GF-D8 (cell line): ENCODE data around the gene MEGF8.

ENCODE experiments used
- DNase-seq: peaks from one replicate; lab custom pipeline; 2025; lab: John Stamatoyannopoulos, UW

The MEGF8 gene

GRCh38 chr19:42388851-42389489 lies 63.5 kb downstream of the MEGF8 start:
- no peak for DNase-seq

- no peak for DNase-seq
These were observed 64.5 kb downstream of the MEGF8 start, which contains the start of gene CNFN for GRCh38 chr19:42389899-42390298. TSS of gene CNFN (minus strand) at chr19:42390297. CDS start at chr19:42389037, 1,260 bp downstream.

GRCh38 chr19:42392165-42392564 lies 66.7 kb downstream of the MEGF8 start:
- no peak for DNase-seq

GRCh38 chr19:42394751-42395150 lies 69.3 kb downstream of the MEGF8 start:
- no peak for DNase-seq

- peak; percentile 95 for DNase-seq
These were observed 71.2 kb downstream of the MEGF8 start for GRCh38 chr19:42396381-42397262.

GRCh38 chr19:42397263-42398166 lies 72.1 kb downstream of the MEGF8 start:
- DNase-seq, result no peak

- no peak for DNase-seq
These were observed 75.0 kb downstream of the MEGF8 start for GRCh38 chr19:42400404-42400803.

GRCh38 chr19:42401365-42402303 lies 76.2 kb downstream of the MEGF8 start:
- DNase-seq, result no peak

- DNase-seq, result no peak
These were observed 77.1 kb downstream of the MEGF8 start for GRCh38 chr19:42402376-42403116.

- no peak for DNase-seq
These were observed 78.2 kb downstream of the MEGF8 start for GRCh38 chr19:42403586-42403985.

GRCh38 chr19:42406111-42406510 lies 80.7 kb downstream of the MEGF8 start:
- DNase-seq, result no peak

GRCh38 chr19:42407085-42407815 lies 81.8 kb downstream of the MEGF8 start:
- no peak for DNase-seq

GRCh38 chr19:42407816-42408175 lies 82.4 kb downstream of the MEGF8 start:
- DNase-seq, result no peak

GRCh38 chr19:42409477-42409876 lies 84.0 kb downstream of the MEGF8 start:
- DNase-seq, result no peak

GRCh38 chr19:42410371-42410770 lies 84.9 kb downstream of the MEGF8 start:
- no peak for DNase-seq

GRCh38 chr19:42411581-42412178 lies 86.2 kb downstream of the MEGF8 start:
- no peak for DNase-seq

GRCh38 chr19:42412227-42412626 lies 86.8 kb downstream of the MEGF8 start:
- no peak for DNase-seq

- no peak for DNase-seq
These were observed 87.2 kb downstream of the MEGF8 start for GRCh38 chr19:42412661-42413076.

- no peak for DNase-seq
These were observed 93.9 kb downstream of the MEGF8 start for GRCh38 chr19:42419309-42419708.
